GM19025 (cell line): ENCODE data around the gene SMAD1.
"Not testable (repeated sequence)": the region's sequence is repeated elsewhere in the genome, so short reads cannot be mapped to it uniquely, and the experiment has no call there.

Source experiments
- ATAC-seq: cut with Tn5 transposase; IDR thresholded peaks from one replicate; pipeline ENCODE4 v1.9.1; 2021; ENCODE audit warnings: mild to moderate bottlenecking, low read depth, moderate library complexity; ENCODE audit not compliant: unreplicated experiment

The SMAD1 gene

DNA sequence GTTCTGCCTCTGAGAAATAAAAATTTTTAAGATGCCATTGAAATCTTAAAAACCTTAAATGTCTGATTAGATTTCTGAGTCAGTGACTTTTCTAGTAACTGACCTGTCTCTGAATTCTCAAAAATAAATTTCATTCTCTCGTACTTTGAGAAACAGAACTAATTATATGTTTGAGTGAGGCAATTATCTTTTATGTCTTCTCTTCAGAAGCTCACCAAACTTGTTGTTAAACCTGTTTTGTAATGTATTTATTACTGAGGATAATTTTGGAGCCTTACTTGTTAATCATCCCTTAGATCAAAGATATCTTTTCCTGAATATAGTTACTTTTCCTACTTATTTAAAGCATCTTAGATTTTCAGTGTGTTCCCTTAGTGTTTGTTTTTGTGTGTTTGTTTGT is 73.0 kb downstream of the SMAD1 start:
- ATAC-seq, result no peak

DNA sequence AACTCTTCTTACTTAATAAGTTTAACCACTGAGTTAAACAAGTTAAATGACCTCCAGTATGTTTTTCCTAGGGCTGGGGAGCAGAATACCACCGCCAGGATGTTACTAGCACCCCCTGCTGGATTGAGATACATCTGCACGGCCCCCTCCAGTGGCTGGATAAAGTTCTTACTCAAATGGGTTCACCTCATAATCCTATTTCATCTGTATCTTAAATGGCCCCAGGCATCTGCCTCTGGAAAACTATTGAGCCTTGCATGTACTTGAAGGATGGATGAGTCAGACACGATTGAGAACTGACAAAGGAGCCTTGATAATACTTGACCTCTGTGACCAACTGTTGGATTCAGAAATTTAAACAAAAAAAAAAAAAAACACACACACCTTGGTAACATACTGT is 76.1 kb downstream of the SMAD1 start:
- ATAC-seq, result peak; percentile 87

DNA sequence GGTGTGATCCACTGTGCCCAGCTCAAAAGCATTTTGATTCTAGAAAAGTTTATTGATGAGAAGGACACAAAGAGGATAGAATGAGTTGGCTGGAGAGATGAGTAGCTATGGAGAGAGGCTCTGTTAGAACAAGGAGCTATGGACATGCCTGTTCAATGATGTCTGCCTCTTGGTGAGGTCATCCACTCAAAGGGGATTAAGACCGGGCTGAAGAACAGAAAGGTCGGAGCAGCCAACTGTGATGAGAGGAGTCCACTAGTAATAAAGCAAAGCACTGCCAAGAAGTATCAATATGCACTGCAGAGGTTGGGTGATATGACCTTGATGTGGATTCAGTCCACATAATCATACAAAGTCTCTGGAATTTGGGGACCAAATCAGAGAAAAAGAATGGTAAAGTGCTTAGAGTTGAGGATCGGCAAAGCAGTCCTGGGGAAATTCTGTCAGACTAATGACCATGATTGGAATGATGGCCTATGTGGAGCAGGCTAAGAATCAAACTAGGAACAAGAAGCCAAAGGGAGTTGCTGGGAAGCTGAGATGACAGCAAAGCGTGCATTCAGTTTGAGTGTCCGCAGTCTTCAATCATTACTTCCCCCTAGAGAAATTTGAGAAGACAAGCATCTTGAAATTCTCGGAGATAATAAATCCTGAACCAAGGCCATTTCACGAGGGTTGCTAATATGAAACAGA is 81.8 kb downstream of the SMAD1 start:
- ATAC-seq, result no peak

DNA sequence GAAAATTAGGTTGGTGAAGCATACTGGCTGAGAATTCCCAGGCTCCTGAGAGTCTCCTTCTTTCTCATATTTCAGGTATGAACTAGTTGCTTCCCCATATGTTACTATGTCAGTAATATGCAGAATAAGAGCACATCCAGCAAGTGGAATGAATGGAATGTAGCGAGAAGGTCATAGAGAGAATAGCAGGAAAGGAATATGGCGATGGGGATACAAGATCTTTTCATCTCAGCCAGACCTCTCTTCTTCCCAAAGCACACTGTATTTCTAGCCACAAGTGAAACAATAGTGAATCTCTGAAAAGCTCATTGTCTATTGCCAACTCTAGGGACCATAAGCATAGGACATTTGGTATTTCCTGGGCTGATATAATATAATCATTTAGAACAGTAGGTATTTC is 82.9 kb downstream of the SMAD1 start:
- ATAC-seq, result no peak

DNA sequence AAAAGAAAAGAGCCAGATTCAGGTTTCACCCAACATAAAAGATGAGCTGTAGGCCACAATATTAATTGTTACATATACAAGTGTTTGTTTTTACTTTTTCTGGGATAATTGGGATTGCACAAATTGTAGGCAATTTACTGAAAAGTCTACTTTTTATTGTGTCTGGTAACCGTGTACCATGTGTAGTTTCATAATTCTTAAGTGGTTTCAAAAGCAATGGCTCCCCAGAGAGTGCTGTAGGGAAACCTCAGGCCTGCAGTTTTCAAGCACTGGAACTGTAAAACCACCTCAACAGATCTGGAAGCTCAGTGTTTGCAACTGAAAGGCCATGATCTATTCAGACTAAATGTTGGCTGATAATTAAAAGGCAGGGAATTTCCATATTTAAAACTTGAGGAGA is 83.7 kb downstream of the SMAD1 start:
- peak; percentile 74 for ATAC-seq

DNA sequence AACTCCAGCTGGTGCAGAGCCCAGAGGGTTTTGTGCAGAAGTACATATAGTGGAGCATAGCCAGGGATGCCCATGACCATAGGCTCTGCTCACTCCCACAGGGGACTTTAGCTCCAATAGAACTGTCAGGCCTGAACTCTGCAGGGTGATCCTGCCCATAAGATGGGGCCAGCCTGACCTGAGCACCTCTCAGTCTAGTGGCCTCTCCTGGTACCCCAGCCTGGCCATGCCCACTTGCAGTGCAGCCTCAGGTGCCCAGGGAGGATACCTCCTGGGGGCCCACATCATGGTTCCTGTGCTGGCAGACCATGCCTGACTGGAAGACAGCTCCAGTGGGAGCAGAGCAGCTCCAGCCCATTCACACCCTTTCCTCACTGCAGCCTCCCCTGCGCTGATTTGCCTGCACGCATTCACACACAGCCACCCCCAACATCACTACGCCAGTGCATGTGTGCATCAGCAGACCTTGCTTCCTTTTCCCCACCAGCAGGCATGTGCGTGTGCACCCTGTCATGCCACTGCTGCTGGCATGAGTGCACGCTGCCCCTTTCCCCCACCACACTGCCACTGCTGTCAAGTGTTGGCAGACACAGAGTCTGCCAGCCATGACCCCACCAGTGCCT is 84.5 kb downstream of the SMAD1 start:
- no peak for ATAC-seq

DNA sequence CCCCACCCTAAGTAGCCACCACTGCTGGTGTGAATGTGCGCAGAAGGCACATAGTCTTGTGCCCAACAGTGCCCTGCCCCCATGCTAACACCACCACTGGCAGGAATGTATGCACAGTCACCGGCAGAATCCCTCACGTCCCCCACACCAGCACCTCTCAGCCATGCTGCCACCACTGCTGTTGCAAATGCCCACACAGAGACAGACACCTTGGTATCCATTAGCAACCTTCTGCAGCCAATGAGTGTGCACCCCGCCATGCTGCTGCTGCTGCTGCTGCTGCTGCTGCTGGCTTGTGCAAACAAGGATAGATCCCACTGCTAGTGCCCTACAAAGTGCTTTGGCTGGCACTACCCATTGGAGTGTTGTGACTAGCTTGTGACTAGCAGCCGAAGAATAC is 85.1 kb downstream of the SMAD1 start:
- no peak for ATAC-seq

DNA sequence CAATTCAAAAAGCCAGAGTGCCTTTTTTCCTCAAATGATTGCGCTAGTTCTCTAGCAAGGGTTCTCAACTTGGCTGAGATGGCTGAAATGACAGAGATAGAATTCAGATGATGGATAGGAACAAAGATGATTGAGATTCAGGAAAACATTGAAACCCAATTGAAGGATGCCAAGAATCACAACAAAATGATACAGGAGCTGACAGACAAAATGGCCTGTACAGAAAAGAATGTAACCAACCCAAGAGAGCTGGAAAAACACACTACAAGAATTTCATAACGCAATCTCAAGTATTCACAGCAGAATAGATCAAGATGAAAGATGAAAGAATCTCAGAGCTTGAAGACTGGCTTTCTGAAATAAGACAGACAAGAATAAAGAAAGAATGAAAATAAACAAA is 85.9 kb downstream of the SMAD1 start:
- ATAC-seq, result no peak

DNA sequence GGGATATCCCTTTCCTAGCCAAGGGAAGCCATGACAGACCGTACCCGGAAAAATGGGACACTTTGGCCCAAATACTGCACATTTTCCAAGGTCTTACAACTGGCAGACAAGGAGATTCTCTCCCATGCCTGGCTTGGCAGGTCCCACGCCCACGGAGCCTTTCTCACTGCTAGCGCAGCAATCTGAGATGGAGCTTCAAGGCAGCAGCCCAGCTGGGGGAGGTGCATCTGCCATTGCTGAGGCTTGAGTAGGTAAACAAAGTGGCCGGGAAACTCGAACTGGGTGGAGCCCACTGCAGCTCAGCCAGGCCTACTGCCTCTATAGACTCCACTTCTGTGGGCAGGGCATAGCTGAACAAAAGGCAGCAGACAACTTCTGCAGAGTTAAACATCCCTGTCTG is 92.9 kb downstream of the SMAD1 start:
- not testable (repeated sequence) for ATAC-seq

DNA sequence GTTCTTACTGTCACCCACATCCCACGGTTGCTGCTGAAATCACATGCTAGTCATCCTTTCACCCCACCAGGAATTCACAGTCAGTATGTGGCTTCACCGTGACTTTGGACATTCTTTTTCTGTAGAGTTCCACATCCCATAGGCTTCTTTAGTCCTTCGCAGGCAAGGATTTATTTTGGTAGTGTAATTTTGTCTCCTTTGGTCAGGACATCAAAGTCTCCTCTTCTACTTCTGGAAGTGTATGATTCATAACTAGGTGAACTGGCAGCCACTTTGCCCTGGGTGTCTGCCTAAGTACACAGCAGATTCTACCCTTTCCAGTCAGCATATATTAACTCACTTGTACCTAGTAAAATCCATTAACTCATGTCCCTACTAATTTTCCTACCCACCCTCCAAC is 99.3 kb downstream of the SMAD1 start:
- no peak for ATAC-seq

DNA sequence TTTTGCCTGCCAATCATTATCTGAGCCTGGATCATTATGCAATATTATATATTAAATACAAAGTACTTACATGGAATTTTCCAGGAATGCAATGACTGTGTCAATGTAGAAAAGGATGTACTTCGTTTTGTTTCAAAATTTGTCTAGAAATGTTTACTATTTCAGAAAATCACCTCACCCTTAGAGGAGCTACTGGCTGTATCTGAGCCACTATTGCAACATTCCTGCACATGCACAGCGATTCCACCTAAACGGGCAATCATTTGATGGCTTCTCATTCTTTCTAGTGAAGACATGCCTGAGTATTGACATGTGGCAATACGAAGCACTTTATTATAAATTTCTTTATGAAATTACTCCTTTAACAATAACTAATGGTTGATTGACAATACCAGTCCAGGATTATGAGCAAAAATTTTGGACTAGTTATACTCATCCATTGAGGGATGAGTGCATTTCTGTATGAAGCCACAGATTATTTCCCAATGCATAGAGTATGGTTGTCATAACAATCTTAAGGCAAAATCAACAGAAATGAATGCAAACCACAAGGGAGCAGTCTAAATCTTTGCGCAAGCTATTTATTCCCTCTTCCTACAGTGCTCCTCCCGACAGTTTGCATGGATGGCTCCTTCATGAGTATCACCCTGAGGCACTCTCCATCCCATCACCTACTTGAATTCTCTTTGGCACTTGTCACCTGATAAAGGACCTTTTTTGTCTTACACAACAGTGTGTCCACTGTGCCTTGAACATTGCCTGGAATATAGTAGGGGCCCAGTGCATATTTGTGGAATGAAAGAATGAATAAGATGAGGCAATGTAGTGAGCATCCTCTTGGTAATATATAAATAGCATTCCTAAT is 101.8 kb downstream of the SMAD1 start:
- ATAC-seq, result no peak

DNA sequence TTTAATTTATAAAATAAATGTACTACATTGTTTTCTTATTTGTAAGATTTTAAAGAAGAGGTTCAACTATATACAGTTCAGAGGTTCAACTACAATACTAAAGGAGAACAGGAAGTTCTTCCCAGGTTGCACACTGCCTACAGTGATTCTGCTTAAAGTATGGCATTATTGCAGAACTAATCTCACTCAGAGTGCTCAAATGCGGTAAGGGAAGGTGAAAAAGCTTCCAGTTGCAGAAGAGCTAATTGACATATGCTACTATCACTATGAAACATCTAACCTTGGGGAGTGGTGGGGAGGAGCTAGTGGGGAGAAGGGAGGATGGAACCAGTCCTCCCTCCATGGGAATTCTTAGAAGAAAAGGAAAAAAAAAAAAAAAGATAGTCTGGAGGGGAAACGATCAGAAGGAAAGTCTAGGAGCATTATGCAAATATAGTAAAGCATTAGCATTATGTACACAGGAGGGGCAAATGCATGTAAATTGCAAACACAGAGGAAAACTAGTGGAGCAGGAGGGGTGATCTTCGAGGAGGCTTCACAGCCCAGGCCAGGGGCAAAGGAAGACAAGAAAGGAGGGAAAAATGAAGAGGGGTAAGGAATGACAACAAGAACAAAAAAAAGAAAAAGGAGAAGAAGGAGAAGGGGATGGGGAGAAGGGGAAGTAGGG is 105.6 kb downstream of the SMAD1 start:
- ATAC-seq, result no peak

DNA sequence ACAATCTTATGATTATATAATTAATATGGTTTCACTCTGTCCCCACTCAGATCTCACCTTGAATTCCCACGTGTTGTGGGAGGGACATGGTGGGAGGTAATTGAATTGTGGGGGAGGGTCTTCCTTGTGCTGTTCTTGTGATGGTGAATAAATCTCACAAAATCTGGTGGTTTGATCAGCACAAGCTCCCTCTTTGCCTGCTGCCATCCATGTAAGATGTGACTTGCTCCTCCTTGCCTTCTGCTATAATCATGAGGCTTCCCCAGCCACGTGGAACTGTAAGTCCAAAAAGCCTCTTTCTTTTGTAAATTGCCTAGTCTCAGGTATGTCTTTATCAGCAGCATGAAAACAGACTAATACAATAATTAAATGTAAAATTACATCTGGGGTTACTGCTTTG is 107.7 kb downstream of the SMAD1 start:
- not testable (repeated sequence) for ATAC-seq

DNA sequence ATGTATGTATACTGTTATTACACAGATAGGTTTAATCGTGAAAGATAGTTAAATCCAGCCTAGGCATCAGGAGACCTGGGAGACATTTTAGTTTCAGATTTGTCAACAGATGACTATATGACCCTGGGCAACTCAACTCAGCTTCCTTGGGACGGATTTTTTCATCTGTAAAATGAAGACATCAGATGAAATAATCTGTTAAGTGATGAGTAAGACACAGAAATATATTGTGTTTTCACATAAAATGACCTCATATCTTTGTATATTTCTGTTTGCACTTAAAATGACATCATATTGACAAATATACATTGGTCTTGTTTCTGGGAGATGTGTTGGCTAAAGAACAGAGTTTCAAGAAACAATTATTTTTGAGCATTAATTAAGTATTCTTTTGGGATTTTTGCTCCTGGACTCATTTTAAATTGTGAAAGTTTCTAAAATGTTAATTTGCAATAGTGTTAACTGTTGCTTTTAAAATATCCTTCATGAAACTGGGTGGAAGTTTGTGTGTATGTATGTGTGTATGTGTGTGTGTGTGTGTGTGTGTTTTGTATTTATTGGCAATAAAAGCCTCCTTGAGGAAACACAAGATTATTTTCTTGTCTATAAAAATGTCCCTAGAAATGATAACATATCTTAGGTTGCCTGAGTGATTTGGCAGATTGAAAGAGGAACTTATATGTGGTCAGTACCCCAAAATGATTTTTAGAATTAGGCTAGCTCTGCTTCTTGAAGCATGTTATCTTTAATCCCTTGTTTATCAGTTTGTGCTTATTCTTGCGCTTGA is 108.5 kb downstream of the SMAD1 start:
- no peak for ATAC-seq

DNA sequence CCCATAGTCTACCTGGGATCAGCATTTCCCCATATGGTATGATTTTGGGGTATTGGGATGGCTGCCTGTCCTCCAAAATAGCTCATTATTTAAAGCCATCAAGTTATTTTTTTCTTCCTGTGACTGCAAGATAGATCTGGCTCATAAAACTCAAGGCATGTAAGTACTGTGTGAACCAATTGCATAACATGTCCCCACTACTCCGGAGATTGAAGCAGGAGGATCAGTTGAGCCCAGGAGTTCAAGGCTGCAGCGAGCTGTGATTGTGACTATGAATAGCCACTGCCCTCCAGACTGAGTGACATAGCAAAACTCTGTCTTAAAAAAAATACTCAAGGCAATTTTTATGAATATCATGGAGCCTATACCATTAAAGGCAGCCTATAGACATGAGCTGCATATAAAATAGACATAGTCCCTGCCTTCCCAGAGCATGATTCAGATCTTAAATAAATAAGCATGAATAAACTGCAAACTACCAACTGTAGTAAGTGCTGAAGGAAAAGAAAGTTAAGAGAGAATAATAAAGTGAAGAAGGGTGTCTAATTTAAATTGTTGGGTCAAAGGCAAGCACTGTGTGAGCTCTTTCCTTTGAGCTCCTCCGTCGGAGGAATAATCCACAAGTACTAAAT is 120.6 kb downstream of the SMAD1 start:
- ATAC-seq, result no peak

DNA sequence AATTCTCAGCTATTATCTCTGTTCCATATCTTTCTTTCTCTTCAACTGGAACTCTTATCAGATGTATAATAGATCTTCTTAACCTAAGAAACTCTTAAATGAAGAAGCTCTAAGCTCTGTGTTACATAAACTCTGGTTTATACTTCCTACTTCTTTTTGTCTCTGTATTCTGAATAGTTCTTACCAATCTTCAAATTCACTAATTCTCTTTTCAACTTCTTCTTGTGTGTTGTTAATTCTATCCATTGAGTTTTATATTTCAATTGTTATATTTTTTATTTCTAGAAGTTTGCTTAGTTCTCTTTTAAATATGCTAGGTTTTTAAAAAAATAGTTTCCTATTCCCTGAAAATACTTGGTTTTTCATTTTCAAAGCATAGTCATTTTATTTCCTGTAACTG is 124.3 kb downstream of the SMAD1 start:
- ATAC-seq, result no peak
